GM13977 (cell line): ENCODE measurements around the gene RHOBTB3.

Source experiments
- DNase-seq: peaks from one replicate; pipeline ENCODE4 v3.0.0; 2012; ENCODE audit warnings: low spot score
- in situ Hi-C: fragments of 300-500 bp; cut with MboI; formaldehyde crosslinking; loops from one replicate; pipeline ENCODE4 v1.12.0; 2022; ENCODE audit warnings: low sequenced_read_pairs, low pct_unique_long_range_greater_than_20kb, mixed read lengths, inconsistent platforms; ENCODE audit not compliant: unreplicated experiment
- TF ChIP-seq, protein P1 (sequence below): IDR thresholded peaks from 2 replicates; pipeline ENCODE4 v1.5.1; 2012; ENCODE audit warnings: mild to moderate bottlenecking, control low read depth; ENCODE audit not compliant: insufficient read depth; ENCODE audit errors: extremely low read depth, missing control alignments

The RHOBTB3 gene

DNA sequence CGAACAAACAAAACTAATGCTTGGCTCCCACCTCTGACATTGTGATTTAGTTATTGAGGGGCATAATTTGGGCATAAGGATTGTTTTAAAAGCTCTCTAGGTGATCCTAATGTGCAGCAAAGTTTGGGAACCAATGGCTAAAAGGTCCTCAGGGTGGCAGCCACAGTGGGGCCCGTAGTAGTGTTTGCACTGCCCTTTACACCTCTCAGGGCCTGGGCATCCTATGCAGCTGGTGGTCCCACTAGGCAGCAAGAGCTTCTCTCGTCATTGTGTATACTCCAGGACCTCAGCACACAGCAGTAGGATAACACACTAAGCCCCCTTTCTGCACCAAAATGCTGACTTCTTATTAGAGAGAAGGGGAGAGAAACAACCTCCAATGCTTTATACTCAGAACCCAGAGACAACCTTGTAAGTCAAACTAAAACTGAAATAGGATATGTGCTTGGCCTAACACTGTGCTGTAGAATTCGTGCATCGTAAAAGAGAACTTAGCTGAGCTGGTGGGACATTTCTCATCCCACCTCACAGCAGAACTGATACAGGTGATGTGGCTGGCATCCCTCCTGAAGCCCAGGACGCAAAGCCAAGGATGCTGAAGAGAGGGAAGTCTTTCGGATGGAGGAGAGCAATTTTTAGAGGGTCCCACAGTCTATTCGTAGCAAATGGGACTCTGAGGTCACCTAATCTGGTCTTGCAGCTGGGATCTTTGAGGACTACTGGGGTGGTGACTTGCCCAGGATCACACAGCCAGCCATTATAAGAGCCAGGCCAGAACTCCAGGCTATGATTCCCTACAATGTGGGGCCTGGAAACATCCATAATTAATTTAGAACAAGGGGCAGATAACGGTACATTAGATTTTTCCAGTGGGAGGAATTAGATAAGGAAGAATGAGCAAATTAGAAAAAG, 90.2 kb downstream of the RHOBTB3 start:
- no peak for DNase-seq
- in situ Hi-C loops: no loop called here
- TF ChIP-seq, protein P1, sequence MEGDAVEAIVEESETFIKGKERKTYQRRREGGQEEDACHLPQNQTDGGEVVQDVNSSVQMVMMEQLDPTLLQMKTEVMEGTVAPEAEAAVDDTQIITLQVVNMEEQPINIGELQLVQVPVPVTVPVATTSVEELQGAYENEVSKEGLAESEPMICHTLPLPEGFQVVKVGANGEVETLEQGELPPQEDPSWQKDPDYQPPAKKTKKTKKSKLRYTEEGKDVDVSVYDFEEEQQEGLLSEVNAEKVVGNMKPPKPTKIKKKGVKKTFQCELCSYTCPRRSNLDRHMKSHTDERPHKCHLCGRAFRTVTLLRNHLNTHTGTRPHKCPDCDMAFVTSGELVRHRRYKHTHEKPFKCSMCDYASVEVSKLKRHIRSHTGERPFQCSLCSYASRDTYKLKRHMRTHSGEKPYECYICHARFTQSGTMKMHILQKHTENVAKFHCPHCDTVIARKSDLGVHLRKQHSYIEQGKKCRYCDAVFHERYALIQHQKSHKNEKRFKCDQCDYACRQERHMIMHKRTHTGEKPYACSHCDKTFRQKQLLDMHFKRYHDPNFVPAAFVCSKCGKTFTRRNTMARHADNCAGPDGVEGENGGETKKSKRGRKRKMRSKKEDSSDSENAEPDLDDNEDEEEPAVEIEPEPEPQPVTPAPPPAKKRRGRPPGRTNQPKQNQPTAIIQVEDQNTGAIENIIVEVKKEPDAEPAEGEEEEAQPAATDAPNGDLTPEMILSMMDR: no peak

DNA sequence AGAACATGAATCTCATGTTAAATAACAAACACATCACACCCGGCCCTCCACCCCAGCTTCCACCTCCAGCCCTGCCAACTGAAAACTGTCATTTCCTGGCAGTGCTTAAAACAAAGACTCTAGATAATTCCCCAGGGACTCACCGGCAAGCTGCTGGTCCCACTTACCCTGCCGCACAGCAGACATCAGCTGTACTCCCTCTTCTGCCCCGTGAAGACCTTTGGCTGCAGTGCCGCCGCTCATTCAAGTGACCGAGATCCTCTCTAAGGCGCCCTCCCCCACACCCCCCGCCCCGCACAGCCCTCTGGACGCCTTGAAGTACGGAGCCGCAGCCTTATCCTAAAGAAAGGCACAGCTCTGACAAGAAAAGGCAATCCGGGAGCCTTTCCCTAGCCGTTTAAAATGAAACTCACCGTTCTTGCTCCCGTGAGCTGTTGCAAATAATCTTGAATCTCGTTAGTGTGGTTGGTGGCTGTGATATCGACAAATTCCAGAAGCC, 91.0 kb downstream of the RHOBTB3 start:
- DNase-seq: no peak
- TF ChIP-seq, protein P1: no peak
- in situ Hi-C loops: no loop called here

DNA sequence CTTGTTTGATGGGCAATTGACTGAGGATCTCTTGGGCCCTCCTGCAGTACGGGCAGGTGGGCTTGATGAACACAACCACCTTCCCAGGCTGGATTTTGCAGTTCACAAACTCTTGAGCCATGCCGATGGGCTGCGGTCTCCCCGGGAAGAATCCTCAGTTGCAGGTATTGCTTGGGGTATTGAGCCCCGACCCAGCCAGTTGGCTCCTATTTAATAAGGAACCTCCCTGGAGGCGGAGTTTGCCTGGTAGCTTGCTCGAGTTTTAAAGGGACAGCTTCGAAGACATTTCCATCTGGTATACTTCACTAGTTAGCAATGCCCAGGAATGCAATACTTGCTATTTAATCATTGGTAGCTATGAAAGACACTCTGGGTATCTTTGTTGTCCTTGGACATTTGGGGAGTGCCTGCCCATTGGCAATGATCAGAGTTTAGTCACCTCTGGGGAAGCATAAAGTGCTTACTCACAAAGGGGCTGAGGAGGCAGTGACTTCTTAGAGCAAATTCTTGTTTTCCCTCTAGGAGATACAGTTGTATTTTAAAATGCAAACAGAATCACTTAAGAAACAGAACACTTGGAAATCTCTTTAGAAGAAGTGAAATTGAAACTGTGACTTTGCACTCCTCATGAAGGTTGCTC, 91.5 kb downstream of the RHOBTB3 start, which contains the start of gene GLRX:
GLRX (minus strand) TSS at position 185 of the 640 bp plus-strand sequence; CDS start at position 121, 64 bp downstream.
- TF ChIP-seq, protein P1: no peak
- in situ Hi-C loops: no loop called here
- DNase-seq: peak; percentile 64

DNA sequence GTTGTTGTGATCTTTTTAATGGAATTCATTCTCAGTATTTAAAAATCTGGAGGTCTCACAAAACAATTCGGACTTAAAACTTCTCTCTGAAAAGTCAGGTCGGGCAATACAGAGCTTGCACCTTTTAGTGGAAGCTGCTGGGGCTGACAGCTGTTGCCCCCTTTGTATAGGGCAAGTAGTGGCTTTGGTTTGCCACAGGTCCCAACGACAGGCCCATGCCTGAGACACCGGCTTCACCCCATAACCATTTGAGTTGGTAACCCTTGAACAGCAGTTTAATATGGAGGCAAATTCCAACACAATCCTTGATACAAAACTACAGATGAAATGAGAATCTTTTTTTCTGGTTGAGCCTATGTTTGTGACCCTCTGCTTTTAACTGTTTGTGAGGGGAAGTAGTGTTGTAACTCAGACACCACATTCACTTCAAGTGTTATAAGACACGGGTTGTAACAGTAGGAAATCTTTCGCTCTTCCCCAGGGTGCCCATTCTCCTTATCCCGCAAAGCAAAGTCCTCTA, 92.1 kb downstream of the RHOBTB3 start:
- in situ Hi-C loops: no loop called here
- DNase-seq: no peak
- TF ChIP-seq, protein P1: no peak

DNA sequence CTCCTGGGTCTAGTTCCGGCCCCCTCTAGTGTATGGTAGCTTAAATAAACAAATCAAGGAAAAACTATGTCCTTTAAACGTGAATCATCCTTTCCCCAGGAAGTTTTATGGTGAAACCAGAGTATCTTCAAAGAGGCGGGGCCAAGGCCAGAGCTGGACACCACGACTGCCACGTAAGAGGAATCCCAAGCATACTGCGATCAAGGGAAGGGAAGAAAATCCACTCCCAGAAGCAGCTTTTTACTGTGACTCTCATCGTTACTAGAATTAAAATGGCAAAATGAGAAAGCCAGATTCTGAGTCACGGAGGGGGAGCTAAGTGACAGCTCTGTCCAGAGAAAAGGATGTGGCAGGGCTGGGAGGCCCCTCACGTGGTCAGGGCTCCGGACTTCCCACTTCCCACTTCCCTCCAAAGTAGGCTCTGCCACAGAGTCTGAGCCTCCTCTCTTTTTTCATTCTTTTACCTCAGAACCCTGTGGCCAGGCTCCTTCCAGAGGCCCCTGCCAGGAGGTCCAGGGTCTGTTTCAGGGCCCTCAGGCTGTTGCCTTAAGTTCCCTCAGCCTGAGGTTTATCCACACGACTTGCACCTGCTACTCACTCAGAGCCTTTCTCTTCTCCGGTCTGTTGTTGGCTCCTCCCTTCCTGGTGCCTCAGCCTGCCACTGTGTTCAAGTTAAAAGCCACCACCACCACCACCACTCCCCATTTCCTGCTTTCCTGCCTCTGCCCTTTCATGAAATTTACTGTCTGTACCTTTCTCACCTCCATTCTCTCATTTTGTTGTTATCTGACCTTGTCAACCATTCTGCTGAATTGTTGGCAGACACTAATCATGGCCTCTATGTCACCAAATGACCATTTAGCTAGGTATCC, 92.8 kb downstream of the RHOBTB3 start:
- in situ Hi-C loops: no loop called here
- TF ChIP-seq, protein P1: no peak
- DNase-seq: no peak

DNA sequence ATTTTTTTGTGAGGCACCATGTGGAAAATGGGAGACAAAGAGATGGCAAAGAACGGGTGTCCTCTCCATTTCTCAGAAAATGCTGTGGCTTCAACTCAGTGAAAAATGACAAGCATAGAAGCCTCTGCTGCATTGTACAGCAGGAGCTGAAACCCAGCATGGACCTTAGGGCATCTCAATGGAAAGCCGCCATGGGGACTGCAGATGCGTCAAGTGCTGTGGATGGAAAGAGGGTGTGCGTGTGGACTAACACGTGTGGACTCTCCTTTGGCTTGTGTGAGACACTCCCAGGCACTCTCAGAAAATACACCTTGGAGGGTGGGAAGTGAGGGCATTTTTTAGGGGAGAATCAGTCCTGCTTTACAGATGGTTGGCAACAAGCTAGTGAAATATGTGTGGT, 93.6 kb downstream of the RHOBTB3 start:
- DNase-seq: no peak
- in situ Hi-C loops: no loop called here

More for the DNA sequence above, 93.6 kb downstream of the RHOBTB3 start:
- TF ChIP-seq, protein P1: no peak
